Right lung (tissue), 5 donors: Measurements from ENCODE around the gene DTX2. TPM values are rescaled to one million over a fixed set of nuclear protein-coding genes. Genes with fewer than 3 reads are reported as not detected.
"Not testable (repeated sequence)": the region's sequence is repeated elsewhere in the genome, so short reads cannot be mapped to it uniquely, and the experiment has no call there.

Experiments
- DNase-seq, 2 donors: peaks; one replicate each; pipeline ENCODE4 v3.0.0-alpha.2; 2013
- polyA plus RNA-seq, 5 donors: library from polyadenylated mRNA; unstranded; fragments of 120-200 nt; gene quantifications; one replicate each; pipeline versions ENCODE4 v1.2.1 to v1.2.3, GENCODE V29; 2013; ENCODE audit warnings: inconsistent platforms in 1 of 5, low replicate concordance in 1 of 5; ENCODE audit not compliant: insufficient read length in 5 of 5, insufficient read depth in 1 of 5

The DTX2 gene
- polyA plus RNA-seq, 5 donors, result 8.3 to 13.9 (median 11.0) TPM

GRCh38 chr7:76442664-76443446 is 18.7 kb upstream of the DTX2 start:
- not testable (repeated sequence) for DNase-seq

GRCh38 chr7:76443846-76444245 is 17.7 kb upstream of the DTX2 start:
- DNase-seq, result not testable (repeated sequence)

GRCh38 chr7:76445577-76446008 is 15.9 kb upstream of the DTX2 start:
- peak; percentile 27 to 47 for DNase-seq

- not testable (repeated sequence) for DNase-seq
Observed at GRCh38 chr7:76457017-76457416, 4.5 kb upstream of the DTX2 start.

- DNase-seq, result not testable (repeated sequence)
Observed at GRCh38 chr7:76458504-76458903, 3.0 kb upstream of the DTX2 start.

- DNase-seq, result not testable (repeated sequence)
Observed at GRCh38 chr7:76460767-76461166, 742 bp upstream of the DTX2 start.

- not testable (repeated sequence) for DNase-seq
Observed at GRCh38 chr7:76462271-76462882, 868 bp downstream of the DTX2 start.

GRCh38 chr7:76464959-76465358 is 3.5 kb downstream of the DTX2 start:
- DNase-seq, result not testable (repeated sequence)

GRCh38 chr7:76465950-76466349 is 4.4 kb downstream of the DTX2 start:
- not testable (repeated sequence) for DNase-seq

- not testable (repeated sequence) for DNase-seq
Observed at GRCh38 chr7:76467743-76468404, 6.4 kb downstream of the DTX2 start.

- DNase-seq, result not testable (repeated sequence)
Observed at GRCh38 chr7:76471556-76472221, 10.2 kb downstream of the DTX2 start.

- DNase-seq, result not testable (repeated sequence)
Observed at GRCh38 chr7:76473097-76473496, 11.6 kb downstream of the DTX2 start.

- not testable (repeated sequence) for DNase-seq
Observed at GRCh38 chr7:76476280-76476679, 14.8 kb downstream of the DTX2 start.

GRCh38 chr7:76476742-76477474 is 15.4 kb downstream of the DTX2 start:
- not testable (repeated sequence) for DNase-seq

GRCh38 chr7:76479628-76480027 is 18.1 kb downstream of the DTX2 start:
- not testable (repeated sequence) for DNase-seq

GRCh38 chr7:76480403-76481253 is 19.1 kb downstream of the DTX2 start:
- DNase-seq, result not testable (repeated sequence)

- not testable (repeated sequence) for DNase-seq
Observed at GRCh38 chr7:76482660-76483059, 21.2 kb downstream of the DTX2 start.

GRCh38 chr7:76483081-76483480 is 21.6 kb downstream of the DTX2 start:
- not testable (repeated sequence) for DNase-seq

- DNase-seq, result not testable (repeated sequence)
Observed at GRCh38 chr7:76484456-76484855, 22.9 kb downstream of the DTX2 start.
